Raji (cell line): ENCODE data around the gene GNAI3.

Experiments
- POLR2A ChIP-seq: IDR thresholded peaks from 2 replicates; pipeline ENCODE4 v1.6.1; 2011; ENCODE audit warnings: low read depth, low read length, control low read depth; ENCODE audit not compliant: insufficient read depth

The GNAI3 gene

DNA sequence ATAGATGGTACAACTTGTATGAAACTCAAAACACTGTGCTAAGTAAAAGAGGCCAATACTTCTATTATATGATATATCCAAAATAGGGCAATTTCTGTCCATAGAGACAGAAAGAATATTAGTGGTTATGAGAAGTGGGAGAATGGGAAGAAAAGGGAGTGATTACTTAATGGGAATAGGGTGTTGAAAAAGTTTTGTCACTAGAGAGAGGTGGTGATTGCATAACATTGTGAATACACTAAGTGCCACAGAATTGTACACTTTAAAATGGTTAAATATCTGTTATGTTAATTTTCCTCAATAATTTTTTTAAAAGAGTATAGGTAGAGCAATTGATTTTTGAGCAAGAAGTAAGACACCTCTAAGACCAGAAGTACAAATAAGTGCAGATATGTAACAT lies 41.3 kb downstream of the GNAI3 start:
- TF ChIP-seq POLR2A, result no peak

DNA sequence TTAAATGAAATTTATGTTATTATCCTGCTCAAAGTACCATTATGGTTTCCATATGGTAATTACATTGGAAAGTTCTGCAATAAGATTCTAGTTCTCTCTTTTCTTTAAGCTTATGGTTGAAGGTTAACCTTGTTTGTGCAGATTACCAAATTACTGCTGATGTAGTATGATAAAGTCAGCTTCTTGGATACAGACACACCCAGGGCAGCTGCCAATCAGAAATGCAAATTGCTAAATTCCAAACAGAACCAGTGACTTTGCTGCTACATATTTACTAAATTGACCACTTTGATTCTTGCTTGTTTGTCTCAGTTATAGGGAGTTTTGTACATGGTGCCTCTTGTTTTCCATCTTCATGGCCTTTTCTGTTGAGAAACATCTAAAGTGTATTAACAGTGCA lies 44.5 kb downstream of the GNAI3 start:
- TF ChIP-seq POLR2A, result no peak

DNA sequence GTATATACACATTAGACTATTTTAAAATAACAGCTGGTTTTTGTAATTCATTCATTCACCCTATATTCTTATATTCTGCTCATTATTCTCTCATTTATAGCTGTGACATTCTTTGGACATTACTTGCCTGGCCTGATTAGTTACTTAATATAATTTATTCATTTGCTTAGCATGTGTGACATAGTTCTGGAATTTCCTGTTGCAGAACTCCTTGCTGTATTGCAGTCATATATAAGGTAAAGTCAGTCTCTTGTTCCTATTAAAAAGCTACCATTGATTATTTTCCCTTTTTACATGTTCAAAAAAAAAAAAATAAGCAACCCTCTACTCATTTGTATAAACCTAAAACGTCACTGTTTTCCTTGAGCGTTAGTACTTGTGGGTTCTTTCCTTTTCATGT lies 47.1 kb downstream of the GNAI3 start:
- TF ChIP-seq POLR2A, result no peak

DNA sequence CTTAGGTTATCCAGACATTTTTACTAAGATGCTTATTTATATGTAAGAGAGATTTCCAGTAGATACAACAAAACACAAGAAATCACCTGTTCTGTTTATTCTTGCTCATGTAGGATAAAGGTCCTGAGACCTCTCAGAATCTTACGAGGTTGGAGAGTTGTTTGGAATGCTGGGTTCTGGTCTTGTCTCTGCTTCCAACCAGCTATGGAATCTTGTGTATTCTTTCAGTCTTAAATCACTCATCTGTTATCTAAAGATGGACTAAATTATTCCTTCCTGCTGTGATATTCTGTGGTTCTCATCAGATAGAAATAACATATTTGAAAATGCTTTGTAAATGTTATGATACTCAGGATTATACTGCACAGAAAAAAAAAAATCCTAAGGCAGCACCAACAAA lies 49.7 kb downstream of the GNAI3 start:
- no peak for TF ChIP-seq POLR2A

DNA sequence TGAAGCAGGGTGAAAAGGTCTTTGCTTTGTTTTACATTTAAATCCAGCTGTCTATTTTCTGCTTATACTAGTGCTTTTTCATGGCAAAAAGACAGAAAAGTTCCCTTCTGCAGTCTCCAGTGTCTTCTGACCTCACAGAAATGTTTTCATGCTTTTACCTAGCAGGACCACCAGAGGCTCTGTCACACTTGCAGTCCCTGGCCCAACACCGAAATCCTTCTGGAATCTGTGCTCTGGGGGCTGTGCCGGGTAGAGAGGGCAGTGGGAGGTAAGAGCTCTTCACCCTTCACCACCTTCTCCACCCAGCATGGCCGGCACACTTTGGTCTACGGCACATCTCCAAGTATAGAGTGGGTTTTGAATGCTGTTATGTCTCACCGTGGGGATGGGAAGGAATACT lies 50.2 kb downstream of the GNAI3 start:
- no peak for TF ChIP-seq POLR2A

DNA sequence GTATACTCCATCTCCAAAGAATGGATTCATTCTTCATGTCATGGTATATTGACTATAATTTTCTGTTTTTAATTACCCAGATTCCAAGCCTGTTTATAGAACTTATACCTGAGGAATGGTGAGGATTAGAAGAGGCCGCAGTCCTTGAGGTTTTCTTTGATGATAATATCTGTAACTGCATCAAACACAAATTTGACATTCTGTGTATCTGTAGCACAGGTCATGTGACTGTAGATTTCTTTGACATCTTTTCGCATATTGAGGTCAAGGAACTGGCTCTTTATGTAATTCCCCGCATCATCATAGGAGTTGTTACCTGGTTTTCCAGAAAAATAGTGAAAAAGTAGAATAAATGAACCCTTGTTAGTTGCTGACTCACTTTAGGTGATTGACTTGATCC lies 54.8 kb downstream of the GNAI3 start:
- TF ChIP-seq POLR2A, result no peak

DNA sequence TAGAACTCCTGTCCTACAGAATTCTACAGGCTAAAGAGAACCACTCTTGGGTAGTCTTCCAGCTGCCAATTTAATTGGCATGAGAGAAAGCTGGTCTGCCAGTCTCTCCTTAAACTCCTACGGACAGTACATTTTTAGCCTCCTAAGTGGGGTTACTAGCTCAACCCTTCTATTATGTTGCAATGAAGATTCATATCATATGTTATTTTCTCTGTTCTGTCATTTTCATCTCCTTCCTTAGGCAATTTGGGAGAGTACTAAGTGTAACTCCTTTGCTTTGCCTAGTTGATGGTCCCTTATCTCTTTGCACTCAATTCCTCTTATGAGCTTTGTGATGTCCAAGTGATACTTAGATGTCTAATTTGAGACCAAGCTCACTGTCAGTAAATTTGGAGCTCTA lies 57.0 kb downstream of the GNAI3 start:
- no peak for TF ChIP-seq POLR2A

DNA sequence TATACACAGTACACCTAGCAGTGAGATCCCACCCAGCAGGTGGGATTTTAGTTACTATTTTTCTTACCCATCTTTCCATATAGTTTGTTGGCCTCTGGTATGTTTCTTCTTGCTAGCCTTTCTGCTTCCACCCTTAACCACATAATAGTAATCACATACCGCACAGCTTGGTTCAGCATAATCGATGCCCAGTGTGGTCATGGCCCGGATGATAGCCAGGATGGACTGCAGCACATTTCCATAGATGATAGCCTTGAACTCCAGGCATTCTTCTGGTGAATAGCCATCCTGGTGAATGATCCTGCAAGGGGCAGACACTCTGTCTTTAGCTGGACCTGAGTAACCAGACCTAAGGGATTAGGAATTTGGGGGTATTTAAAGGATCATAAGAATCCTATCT lies 61.5 kb downstream of the GNAI3 start:
- no peak for TF ChIP-seq POLR2A

DNA sequence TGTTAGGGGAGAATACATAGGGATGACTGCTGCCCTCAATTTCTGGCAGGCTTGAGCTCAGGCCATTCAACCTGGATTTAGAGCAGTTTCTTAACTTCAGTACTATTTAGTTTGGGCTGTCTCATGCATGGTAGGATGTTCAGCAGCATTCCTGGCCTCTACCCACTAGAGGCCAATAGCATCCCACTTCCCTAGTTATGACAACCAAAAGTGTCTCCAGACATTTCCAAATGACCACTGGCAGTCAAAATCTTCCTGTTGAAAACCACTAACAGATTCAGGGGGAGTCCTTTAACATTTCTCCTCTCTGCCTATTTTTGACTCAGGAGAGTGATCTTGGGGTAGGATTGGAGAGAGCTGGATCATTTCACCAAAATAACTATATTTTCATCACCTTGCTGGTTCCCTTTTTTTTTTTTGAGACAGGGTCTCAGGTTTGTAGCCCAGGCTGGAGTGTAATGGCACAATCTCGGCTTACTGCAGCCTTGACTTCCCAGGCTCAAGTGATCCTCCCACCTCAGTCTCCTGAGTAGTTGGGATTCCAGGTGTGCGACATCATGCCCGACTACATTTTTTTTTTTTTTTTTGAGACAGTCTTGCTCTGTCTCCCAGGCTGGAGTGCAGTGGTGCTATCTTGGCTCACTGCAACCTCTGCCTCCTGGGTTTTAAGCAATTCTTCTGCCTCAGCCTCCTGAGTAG lies 62.3 kb downstream of the GNAI3 start:
- TF ChIP-seq POLR2A, result no peak

DNA sequence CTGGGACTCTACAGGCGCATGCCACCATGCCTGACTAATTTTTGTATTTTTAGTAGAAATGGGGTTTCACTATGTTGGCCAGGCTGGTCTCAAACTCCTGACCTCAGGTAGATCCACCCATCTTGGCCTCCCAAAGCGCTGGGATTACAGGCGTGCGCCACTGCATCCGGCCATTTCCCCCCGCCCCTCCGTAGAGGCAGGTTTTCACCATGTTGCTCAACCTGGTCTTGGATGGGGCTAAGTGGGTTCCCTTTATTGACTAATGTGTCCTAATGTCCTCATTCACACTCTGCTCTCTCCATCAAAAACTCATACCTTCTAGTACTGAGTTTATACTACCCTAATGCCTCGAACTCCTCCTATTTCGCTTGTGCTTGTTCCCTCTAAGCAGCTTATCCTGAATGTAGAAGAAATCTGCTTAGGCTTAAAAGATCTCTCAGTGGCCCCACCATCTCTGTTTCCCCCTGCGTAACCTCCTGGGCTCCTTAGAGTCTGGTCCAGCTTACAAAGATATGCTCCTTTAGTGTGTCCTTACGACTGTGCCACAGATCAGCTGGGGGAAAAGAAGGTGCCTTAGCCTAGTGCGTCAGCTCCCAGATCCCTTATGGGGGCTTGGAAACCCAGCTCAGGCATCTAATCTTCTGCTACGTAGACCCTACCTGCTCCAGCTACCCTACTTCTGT lies 63.0 kb downstream of the GNAI3 start:
- no peak for TF ChIP-seq POLR2A

DNA sequence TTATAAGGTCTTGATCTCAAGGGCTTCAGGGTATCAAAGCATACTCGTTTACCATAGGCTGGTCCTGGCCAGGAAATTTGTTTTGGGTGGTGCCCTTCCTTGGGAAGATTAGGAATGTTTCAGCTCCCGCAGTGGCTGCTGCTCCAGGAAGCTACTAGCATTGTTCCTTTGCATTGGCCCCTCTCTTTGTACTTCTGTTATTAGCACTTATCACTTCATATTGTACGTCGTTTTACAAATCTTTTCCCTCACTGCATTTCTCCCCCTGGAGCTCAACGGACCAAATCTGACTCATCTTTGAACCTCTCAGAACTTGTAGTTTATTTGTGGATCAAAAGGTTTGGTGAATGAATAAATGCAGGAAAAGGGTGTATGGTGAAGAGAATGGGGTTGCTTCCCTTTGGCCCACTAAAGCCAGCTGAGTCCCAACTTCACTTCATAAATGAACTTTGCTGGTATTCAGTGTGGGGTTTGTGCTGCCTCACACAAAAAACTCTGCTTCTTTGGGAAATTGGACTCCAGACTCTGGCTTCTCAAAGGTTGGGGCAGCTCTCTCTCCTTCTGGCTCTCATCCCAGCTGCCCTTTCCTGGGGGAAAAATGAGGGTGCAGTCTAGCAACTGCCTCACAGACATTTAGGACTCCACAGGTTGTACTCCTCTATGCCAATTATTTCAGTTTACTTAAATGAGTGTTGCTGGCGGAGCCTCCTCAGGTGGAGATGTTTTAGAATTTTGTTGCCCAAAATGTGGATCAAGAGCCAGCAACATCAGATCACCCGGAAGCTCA lies 65.1 kb downstream of the GNAI3 start:
- no peak for TF ChIP-seq POLR2A

DNA sequence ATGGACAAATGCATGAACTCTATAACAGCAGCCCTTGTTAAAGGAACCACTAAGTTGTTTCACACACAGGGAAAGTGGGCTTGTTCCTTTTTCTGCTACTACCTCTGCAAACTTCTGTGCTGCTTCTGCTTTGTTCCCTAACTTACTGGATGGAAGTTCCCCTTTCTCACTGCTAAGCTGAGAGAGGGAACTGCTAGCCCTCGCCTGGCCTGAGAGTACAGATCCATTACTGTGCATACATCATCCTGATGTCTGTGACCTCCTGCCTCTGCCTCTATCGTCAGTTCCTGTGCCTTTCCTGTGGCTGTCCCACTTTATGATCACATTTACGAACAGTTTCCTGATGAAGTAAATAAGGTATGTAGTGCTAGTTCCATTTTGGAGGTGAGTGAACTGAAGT lies 67.5 kb downstream of the GNAI3 start:
- TF ChIP-seq POLR2A, result no peak

DNA sequence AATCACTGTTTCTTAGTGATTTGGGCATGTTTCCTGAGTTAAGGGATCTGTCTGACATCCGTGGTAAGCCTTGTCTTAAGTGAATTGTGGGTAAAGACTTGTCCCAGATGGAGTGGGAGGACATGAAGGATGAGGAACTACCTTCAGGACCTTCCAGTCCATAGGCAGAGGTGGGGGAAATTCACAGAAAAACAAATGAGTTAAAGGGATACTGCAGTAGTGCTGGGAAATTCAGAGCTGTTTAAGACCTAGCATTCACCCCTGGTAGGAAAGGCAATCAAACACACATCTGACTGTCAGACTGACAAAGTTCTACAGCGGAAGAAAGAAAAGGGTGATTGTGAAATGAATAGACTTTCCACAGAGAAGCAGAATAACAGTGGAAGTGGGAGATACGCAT lies 68.0 kb downstream of the GNAI3 start:
- no peak for TF ChIP-seq POLR2A

DNA sequence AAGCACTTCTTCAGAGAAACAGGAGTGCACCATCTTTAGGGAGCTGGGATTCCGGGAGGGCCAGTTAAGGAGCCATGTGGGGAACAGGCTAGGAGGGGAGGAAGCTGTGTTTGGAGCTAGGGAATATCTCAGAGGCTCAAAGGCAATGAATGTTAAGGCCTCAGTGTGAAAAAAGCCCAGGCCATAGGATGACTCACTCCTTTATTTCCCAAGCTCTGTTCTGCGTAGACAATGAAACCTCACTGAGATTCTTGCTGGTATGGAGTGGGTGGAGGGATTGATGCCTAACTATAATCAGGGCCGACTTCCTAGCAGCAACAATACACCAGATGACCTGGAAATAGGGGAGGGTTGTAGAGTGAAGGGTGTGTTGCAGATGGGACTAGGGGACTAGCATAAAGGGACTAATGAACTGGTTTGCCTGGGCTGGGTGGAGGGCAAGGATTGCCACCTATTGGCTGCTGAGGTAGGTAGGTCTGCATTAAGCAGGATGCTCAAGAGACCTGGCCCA lies 68.9 kb downstream of the GNAI3 start:
- no peak for TF ChIP-seq POLR2A

DNA sequence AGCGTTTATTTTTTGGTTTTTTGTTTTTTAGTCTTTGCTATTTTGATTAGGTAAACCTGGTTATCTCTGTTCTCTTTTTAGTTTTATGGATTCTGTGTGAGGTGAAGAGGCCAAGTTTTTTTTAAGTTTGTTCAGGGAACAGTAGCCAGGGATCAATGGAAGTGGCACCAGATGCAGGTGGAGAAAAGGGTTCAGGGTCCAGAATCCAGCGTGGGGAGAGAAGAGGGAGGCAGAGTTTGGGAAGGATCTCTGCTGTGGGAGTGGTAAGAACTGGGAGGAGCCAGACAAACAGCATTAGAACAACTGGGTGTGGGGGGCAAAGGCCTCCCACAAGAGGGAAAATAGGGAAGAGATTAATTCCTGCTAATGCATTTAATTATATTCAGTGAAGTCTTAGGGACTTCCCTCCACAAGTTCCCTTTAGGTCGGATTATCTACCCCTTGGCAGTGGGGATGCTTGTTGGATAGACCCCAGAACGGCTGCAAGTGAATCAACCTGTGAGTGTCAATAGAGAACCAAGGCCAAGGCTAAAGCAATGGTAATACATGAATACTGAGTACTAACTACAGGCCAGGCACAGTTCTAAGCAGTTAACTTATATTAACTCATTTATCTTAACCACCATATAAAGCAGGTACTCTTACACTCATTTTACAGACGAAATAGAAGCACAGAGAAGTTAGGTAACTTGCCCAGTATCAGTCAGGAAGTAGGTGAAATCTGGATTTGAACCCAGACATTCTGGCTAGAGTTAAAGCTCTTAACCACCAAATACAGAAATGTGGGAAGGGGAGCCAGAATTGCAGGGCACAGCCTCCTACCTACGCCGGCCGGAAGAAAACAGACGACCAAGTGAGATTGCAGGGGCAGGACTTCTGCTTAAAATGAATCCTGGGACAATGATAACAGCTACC lies 70.5 kb downstream of the GNAI3 start:
- TF ChIP-seq POLR2A, result no peak

DNA sequence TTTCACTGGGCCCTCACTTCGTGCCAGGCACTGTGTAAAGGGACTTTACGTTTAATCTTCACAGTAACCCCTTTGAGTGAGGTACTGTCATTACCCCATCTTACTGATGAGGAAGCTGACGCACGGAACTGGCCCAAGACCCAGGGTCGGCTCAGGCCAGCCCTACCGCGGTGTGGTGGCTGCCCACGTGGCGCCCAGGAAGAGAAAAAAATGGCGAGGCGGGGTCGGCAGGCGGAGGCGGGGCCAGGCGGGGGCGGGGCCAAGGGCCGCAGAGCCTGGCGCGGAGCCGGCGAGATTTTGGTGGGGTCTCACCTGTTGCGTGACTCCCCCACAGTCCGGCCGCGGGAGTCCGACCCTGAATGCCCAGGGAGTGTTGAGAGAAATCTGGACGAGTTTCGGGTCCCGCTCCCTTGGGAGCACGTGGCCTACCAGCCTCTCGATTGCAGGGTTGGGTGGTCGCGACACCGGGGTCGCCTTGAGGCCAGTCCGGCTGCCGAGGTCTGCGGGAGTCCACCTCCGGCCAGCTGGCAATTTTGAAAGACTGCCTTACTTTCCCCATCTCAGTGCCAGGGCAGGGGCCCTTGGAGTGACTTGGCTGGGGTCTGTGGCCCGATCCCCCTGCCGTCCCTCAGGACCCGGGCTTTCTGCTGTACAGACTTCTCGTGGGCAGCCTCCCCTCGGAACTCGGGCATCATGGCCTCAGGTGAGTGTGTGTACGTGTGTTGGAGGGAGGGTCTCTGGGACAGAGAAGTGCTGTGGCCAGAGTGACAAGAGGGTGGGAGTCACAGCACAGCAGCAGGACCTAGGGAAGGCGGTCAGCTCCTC lies 71.4 kb downstream of the GNAI3 start, which contains the start of the genes AMPD2 and GNAT2:
Gene AMPD2 (plus strand): TSS at position 262 of the 825 bp plus-strand sequence. CDS start 1,339 bp downstream, outside the sequence.
Gene GNAT2 (minus strand): TSS at position 41 of the 825 bp plus-strand sequence. CDS start 6,746 bp downstream, outside the sequence.
- peak; percentile 83 for TF ChIP-seq POLR2A
